Endothelial cell of hepatic sinusoid (primary cell): ENCODE measurements around the gene LHPP.

ENCODE experiments used
- in situ Hi-C: cut with HindIII; loops from 2 replicates; pipeline ENCODE4 v1.10.0; 2017; ENCODE audit warnings: low sequenced_read_pairs

The LHPP gene

GRCh38 chr10:124469956-124470484 is 8.4 kb downstream of the LHPP start:
- in situ Hi-C loops: no loop called here

- in situ Hi-C loops: no loop called here
These were observed 9.2 kb downstream of the LHPP start for GRCh38 chr10:124470544-124471434.

- in situ Hi-C loops: no loop called here
These were observed 10.4 kb downstream of the LHPP start for GRCh38 chr10:124472071-124472470.

- in situ Hi-C loops: no loop called here
These were observed 11.4 kb downstream of the LHPP start for GRCh38 chr10:124473070-124473469.

- in situ Hi-C loops: no loop called here
These were observed 13.0 kb downstream of the LHPP start for GRCh38 chr10:124474514-124475070.

GRCh38 chr10:124476043-124476725 is 14.6 kb downstream of the LHPP start:
- in situ Hi-C loops: no loop called here

GRCh38 chr10:124477614-124478363 is 16.2 kb downstream of the LHPP start:
- in situ Hi-C loops: no loop called here

GRCh38 chr10:124478515-124478914 is 16.9 kb downstream of the LHPP start:
- in situ Hi-C loops: no loop called here

- in situ Hi-C loops: no loop called here
These were observed 19.2 kb downstream of the LHPP start for GRCh38 chr10:124480860-124481259.

- in situ Hi-C loops: no loop called here
These were observed 20.1 kb downstream of the LHPP start for GRCh38 chr10:124481717-124482116.

GRCh38 chr10:124482236-124482800 is 20.7 kb downstream of the LHPP start:
- in situ Hi-C loops: no loop called here

- in situ Hi-C loops: no loop called here
These were observed 21.3 kb downstream of the LHPP start for GRCh38 chr10:124482876-124483275.

GRCh38 chr10:124484031-124484430 is 22.4 kb downstream of the LHPP start:
- in situ Hi-C loops: no loop called here

- in situ Hi-C loops: no loop called here
These were observed 23.0 kb downstream of the LHPP start for GRCh38 chr10:124484661-124485060.

GRCh38 chr10:124486635-124487034 is 25.0 kb downstream of the LHPP start:
- in situ Hi-C loops: no loop called here

- in situ Hi-C loops: no loop called here
These were observed 29.5 kb downstream of the LHPP start for GRCh38 chr10:124491105-124491504.

GRCh38 chr10:124492266-124492665 is 30.6 kb downstream of the LHPP start:
- in situ Hi-C loops: no loop called here

GRCh38 chr10:124493214-124493882 is 31.7 kb downstream of the LHPP start:
- in situ Hi-C loops: no loop called here

GRCh38 chr10:124494046-124494807 is 32.6 kb downstream of the LHPP start:
- in situ Hi-C loops: no loop called here
